Measurements from ENCODE around the gene SBF2. TPM values are rescaled to one million over a fixed set of nuclear protein-coding genes. Genes with fewer than 3 reads are reported as not detected.

SBF2 gene
- total RNA-seq, 1 experiment from 2014 or later, result 13.8 TPM

- no peaks in the 10 kb centered on the region for H3K9me3 ChIP-seq (ENCODE audit: low read length)
- no peaks in the 10 kb centered on the region for H3K27me3 ChIP-seq (ENCODE audit: low read length)
- no peak overlapping the region for H2AFZ ChIP-seq (ENCODE audit: low read length)
- no peak overlapping the region for H3K27ac ChIP-seq (ENCODE audit: low read length)
- no peak overlapping the region for H3K9ac ChIP-seq (ENCODE audit: low read length)
- no peak overlapping the region for H3K4me3 ChIP-seq (ENCODE audit: low read length)
- H3K79me2 ChIP-seq (ENCODE audit: low read length), result no peaks in the 10 kb centered on the region
- H4K20me1 ChIP-seq (ENCODE audit: insufficient read depth, low read depth, low read length), result no peaks in the 10 kb centered on the region
- DNase-seq, result no peak
- H3K9me2 ChIP-seq (replicated peaks; ENCODE audit: insufficient read depth, low read length), result no peaks in the 10 kb centered on the region
- H3K4me2 ChIP-seq (ENCODE audit: low read depth, low read length, poor library complexity, severe bottlenecking), result no peak overlapping the region
- H3K36me3 ChIP-seq (ENCODE audit: insufficient read depth, low read length), result no peaks in the 10 kb centered on the region
- H3K4me1 ChIP-seq (ENCODE audit: low read length), result no peaks in the 10 kb centered on the region
These were observed 313.1 kb downstream of the SBF2 start for GRCh38 chr11:9980931-9981330.

GRCh38 chr11:9977554-9977953, 316.5 kb downstream of the SBF2 start:
- no peaks in the 10 kb centered on the region; the same call in 1 of the 2 replicates for H3K4me1 ChIP-seq (ENCODE audit: low read length)
- no peaks in the 10 kb centered on the region for H4K20me1 ChIP-seq (ENCODE audit: insufficient read depth, low read depth, low read length)
- no peak overlapping the region for H3K4me2 ChIP-seq (ENCODE audit: low read depth, low read length, poor library complexity, severe bottlenecking)
- no peaks in the 10 kb centered on the region for H3K36me3 ChIP-seq (ENCODE audit: insufficient read depth, low read length)
- no peak overlapping the region for H3K27ac ChIP-seq (ENCODE audit: low read length)
- H3K4me3 ChIP-seq (ENCODE audit: low read length), result no peak overlapping the region
- H3K9ac ChIP-seq (ENCODE audit: low read length), result no peak overlapping the region
- no peaks in the 10 kb centered on the region for H3K9me3 ChIP-seq (ENCODE audit: low read length)
- H3K9me2 ChIP-seq (replicated peaks; ENCODE audit: insufficient read depth, low read length), result no peaks in the 10 kb centered on the region
- no peak overlapping the region for H2AFZ ChIP-seq (ENCODE audit: low read length)
- H3K27me3 ChIP-seq (ENCODE audit: low read length), result no peaks in the 10 kb centered on the region
- no peak for DNase-seq
- no peaks in the 10 kb centered on the region for H3K79me2 ChIP-seq (ENCODE audit: low read length)

- DNase-seq, result no peak
- Histone ChIP-seq H3K36me3 (ENCODE audit: insufficient read depth, low read length) (no peaks in the 10 kb centered on the region), H3K4me2 (ENCODE audit: low read depth, low read length, poor library complexity, severe bottlenecking) (no peak overlapping the region), H3K9me2 (replicated peaks; ENCODE audit: insufficient read depth, low read length) (no peaks in the 10 kb centered on the region), H3K27me3 (ENCODE audit: low read length) (no peaks in the 10 kb centered on the region), H3K4me1 (ENCODE audit: low read length) (no peaks in the 10 kb centered on the region; the same call in 1 of the 2 replicates), H3K27ac (ENCODE audit: low read length) (no peak overlapping the region), H2AFZ (ENCODE audit: low read length) (no peak overlapping the region), H3K4me3 (ENCODE audit: low read length) (no peak overlapping the region), H3K9me3 (ENCODE audit: low read length) (no peaks in the 10 kb centered on the region), H3K9ac (ENCODE audit: low read length) (no peak overlapping the region), H3K79me2 (ENCODE audit: low read length) (no peaks in the 10 kb centered on the region), H4K20me1 (ENCODE audit: insufficient read depth, low read depth, low read length) (no peaks in the 10 kb centered on the region)
These were observed 319.6 kb downstream of the SBF2 start for GRCh38 chr11:9974375-9974774.

GRCh38 chr11:9973921-9974320, 320.1 kb downstream of the SBF2 start:
- Histone ChIP-seq H3K79me2 (ENCODE audit: low read length) (no peaks in the 10 kb centered on the region), H3K27me3 (ENCODE audit: low read length) (no peaks in the 10 kb centered on the region), H3K9me3 (ENCODE audit: low read length) (no peaks in the 10 kb centered on the region), H3K9ac (ENCODE audit: low read length) (no peak overlapping the region), H3K36me3 (ENCODE audit: insufficient read depth, low read length) (no peaks in the 10 kb centered on the region), H3K9me2 (replicated peaks; ENCODE audit: insufficient read depth, low read length) (no peaks in the 10 kb centered on the region), H3K27ac (ENCODE audit: low read length) (no peak overlapping the region), H3K4me2 (ENCODE audit: low read depth, low read length, poor library complexity, severe bottlenecking) (no peak overlapping the region), H4K20me1 (ENCODE audit: insufficient read depth, low read depth, low read length) (no peaks in the 10 kb centered on the region), H3K4me1 (ENCODE audit: low read length) (no peaks in the 10 kb centered on the region; the same call in 1 of the 2 replicates), H3K4me3 (ENCODE audit: low read length) (no peak overlapping the region), H2AFZ (ENCODE audit: low read length) (no peak overlapping the region)
- no peak for DNase-seq

- no peaks in the 10 kb centered on the region for H3K36me3 ChIP-seq (ENCODE audit: insufficient read depth, low read length)
- peak; percentile 84 for DNase-seq
- H3K4me3 ChIP-seq (ENCODE audit: low read length), result no peak overlapping the region
- H3K27me3 ChIP-seq (ENCODE audit: low read length), result no peaks in the 10 kb centered on the region
- no peak overlapping the region for H3K27ac ChIP-seq (ENCODE audit: low read length)
- no peak overlapping the region for H3K4me2 ChIP-seq (ENCODE audit: low read depth, low read length, poor library complexity, severe bottlenecking)
- H2AFZ ChIP-seq (ENCODE audit: low read length), result no peak overlapping the region
- H3K4me1 ChIP-seq (ENCODE audit: low read length), result no peaks in the 10 kb centered on the region; the same call in 1 of the 2 replicates
- H3K79me2 ChIP-seq (ENCODE audit: low read length), result no peaks in the 10 kb centered on the region
- H3K9me2 ChIP-seq (replicated peaks; ENCODE audit: insufficient read depth, low read length), result no peaks in the 10 kb centered on the region
- H3K9me3 ChIP-seq (ENCODE audit: low read length), result no peaks in the 10 kb centered on the region
- H3K9ac ChIP-seq (ENCODE audit: low read length), result no peak overlapping the region
- H4K20me1 ChIP-seq (ENCODE audit: insufficient read depth, low read depth, low read length), result no peaks in the 10 kb centered on the region
These were observed 321.0 kb downstream of the SBF2 start for GRCh38 chr11:9972989-9973388.

- Histone ChIP-seq H3K4me2 (ENCODE audit: low read depth, low read length, poor library complexity, severe bottlenecking) (no peak overlapping the region), H3K27me3 (ENCODE audit: low read length) (no peaks in the 10 kb centered on the region), H3K9me3 (ENCODE audit: low read length) (no peaks in the 10 kb centered on the region), H3K79me2 (ENCODE audit: low read length) (no peaks in the 10 kb centered on the region), H3K9ac (ENCODE audit: low read length) (no peak overlapping the region), H3K4me3 (ENCODE audit: low read length) (no peak overlapping the region), H3K27ac (ENCODE audit: low read length) (no peak overlapping the region), H3K4me1 (ENCODE audit: low read length) (no peaks in the 10 kb centered on the region; the same call in 1 of the 2 replicates), H3K36me3 (ENCODE audit: insufficient read depth, low read length) (no peaks in the 10 kb centered on the region), H4K20me1 (ENCODE audit: insufficient read depth, low read depth, low read length) (no peaks in the 10 kb centered on the region), H3K9me2 (replicated peaks; ENCODE audit: insufficient read depth, low read length) (no peaks in the 10 kb centered on the region), H2AFZ (ENCODE audit: low read length) (no peak overlapping the region)
- no peak for DNase-seq
These were observed 322.1 kb downstream of the SBF2 start for GRCh38 chr11:9971894-9972293.

DNA sequence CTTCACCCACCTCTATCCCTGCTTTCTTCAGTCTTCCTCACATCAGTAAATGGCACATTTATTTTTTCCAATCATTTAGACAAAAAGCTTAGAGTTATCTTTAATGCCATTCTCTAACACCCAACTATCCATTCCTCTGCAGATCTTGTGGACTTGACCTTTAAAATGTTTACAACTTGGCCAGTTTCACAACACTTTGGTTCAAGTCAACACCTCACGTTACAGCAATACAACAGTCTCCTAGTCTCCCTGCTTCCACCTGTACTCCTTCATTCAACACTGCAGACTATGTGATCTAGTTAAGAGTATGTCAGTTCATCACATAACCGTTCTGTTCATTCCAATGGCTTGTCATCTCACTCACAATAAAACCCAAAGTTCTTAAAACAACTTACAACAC, 325.0 kb downstream of the SBF2 start:
- Histone ChIP-seq H3K4me3 (ENCODE audit: low read length) (no peak overlapping the region), H3K4me1 (ENCODE audit: low read length) (no peaks in the 10 kb centered on the region; the same call in 1 of the 2 replicates), H2AFZ (ENCODE audit: low read length) (no peak overlapping the region), H3K27ac (ENCODE audit: low read length) (no peak overlapping the region), H3K36me3 (ENCODE audit: insufficient read depth, low read length) (no peaks in the 10 kb centered on the region), H3K27me3 (ENCODE audit: low read length) (no peaks in the 10 kb centered on the region), H3K9me3 (ENCODE audit: low read length) (no peaks in the 10 kb centered on the region), H3K79me2 (ENCODE audit: low read length) (no peaks in the 10 kb centered on the region), H3K4me2 (ENCODE audit: low read depth, low read length, poor library complexity, severe bottlenecking) (no peak overlapping the region), H3K9ac (ENCODE audit: low read length) (no peak overlapping the region), H3K9me2 (replicated peaks; ENCODE audit: insufficient read depth, low read length) (no peaks in the 10 kb centered on the region), H4K20me1 (ENCODE audit: insufficient read depth, low read depth, low read length) (no peaks in the 10 kb centered on the region)
- no peak for DNase-seq

- H2AFZ ChIP-seq (ENCODE audit: low read length), result no peak overlapping the region
- no peak overlapping the region for H3K4me3 ChIP-seq (ENCODE audit: low read length)
These were observed 331.3 kb downstream of the SBF2 start for GRCh38 chr11:9962722-9963121.

GRCh38 chr11:9957072-9957471, 336.9 kb downstream of the SBF2 start:
- Histone ChIP-seq H3K4me3 (ENCODE audit: low read length) (no peak overlapping the region), H2AFZ (ENCODE audit: low read length) (no peak overlapping the region), H3K27ac (ENCODE audit: low read length) (no peak overlapping the region), H3K79me2 (ENCODE audit: low read length) (no peaks in the 10 kb centered on the region), H4K20me1 (ENCODE audit: insufficient read depth, low read depth, low read length) (no peaks in the 10 kb centered on the region), H3K9me3 (ENCODE audit: low read length) (no peaks in the 10 kb centered on the region), H3K4me2 (ENCODE audit: low read depth, low read length, poor library complexity, severe bottlenecking) (no peak overlapping the region), H3K4me1 (ENCODE audit: low read length) (no peaks in the 10 kb centered on the region), H3K27me3 (ENCODE audit: low read length) (no peaks in the 10 kb centered on the region), H3K9ac (ENCODE audit: low read length) (no peak overlapping the region), H3K9me2 (replicated peaks; ENCODE audit: insufficient read depth, low read length) (no peaks in the 10 kb centered on the region), H3K36me3 (ENCODE audit: insufficient read depth, low read length) (no peaks in the 10 kb centered on the region)
- DNase-seq, result no peak

More at GRCh38 chr11:9962722-9963121, 331.3 kb downstream of the SBF2 start:
- no peak overlapping the region for H3K27ac ChIP-seq (ENCODE audit: low read length)
- H4K20me1 ChIP-seq (ENCODE audit: insufficient read depth, low read depth, low read length), result no peaks in the 10 kb centered on the region
- H3K9me3 ChIP-seq (ENCODE audit: low read length), result no peaks in the 10 kb centered on the region
- no peak overlapping the region for H3K4me2 ChIP-seq (ENCODE audit: low read depth, low read length, poor library complexity, severe bottlenecking)
- no peaks in the 10 kb centered on the region for H3K9me2 ChIP-seq (replicated peaks; ENCODE audit: insufficient read depth, low read length)
- no peaks in the 10 kb centered on the region for H3K27me3 ChIP-seq (ENCODE audit: low read length)
- H3K4me1 ChIP-seq (ENCODE audit: low read length), result no peaks in the 10 kb centered on the region
- no peaks in the 10 kb centered on the region for H3K79me2 ChIP-seq (ENCODE audit: low read length)
- no peak overlapping the region for H3K9ac ChIP-seq (ENCODE audit: low read length)
- H3K36me3 ChIP-seq (ENCODE audit: insufficient read depth, low read length), result no peaks in the 10 kb centered on the region
- DNase-seq, result no peak

Data from Karpas-422 (cell line).